Measurements from ENCODE around the gene RDH5.

DNA sequence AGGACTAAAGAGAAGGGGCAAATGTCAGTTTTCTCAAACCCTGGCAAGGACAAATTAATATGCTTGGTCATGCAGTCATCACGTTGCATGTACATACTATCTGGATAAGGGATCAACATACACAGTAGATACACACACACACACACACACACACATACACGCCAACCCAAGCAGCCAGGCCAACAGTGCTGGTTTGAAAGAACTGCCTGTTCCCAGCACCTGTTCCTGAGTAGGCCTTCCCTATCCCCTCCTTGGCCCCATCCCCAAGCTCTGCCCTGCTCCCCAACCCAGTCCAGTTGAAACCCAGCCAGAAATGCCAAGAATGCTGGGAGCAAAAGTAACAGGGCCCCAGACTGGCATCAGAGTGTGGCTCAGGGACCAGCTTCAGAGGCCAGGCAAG lies 16.9 kb upstream of the RDH5 start:
- TF ChIP-seq, protein P1, sequence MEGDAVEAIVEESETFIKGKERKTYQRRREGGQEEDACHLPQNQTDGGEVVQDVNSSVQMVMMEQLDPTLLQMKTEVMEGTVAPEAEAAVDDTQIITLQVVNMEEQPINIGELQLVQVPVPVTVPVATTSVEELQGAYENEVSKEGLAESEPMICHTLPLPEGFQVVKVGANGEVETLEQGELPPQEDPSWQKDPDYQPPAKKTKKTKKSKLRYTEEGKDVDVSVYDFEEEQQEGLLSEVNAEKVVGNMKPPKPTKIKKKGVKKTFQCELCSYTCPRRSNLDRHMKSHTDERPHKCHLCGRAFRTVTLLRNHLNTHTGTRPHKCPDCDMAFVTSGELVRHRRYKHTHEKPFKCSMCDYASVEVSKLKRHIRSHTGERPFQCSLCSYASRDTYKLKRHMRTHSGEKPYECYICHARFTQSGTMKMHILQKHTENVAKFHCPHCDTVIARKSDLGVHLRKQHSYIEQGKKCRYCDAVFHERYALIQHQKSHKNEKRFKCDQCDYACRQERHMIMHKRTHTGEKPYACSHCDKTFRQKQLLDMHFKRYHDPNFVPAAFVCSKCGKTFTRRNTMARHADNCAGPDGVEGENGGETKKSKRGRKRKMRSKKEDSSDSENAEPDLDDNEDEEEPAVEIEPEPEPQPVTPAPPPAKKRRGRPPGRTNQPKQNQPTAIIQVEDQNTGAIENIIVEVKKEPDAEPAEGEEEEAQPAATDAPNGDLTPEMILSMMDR (IDR thresholded peaks at IDR 0.05), result no peak
- no peak for TF ChIP-seq POLR2AphosphoS5 (IDR thresholded peaks at IDR 0.05)

All from suprapubic skin (tissue), 3 donors.